Ascending aorta (tissue), 2 donors: ENCODE data around the gene CHI3L1. TPM values are rescaled to one million over a fixed set of nuclear protein-coding genes. Genes with fewer than 3 reads are reported as not detected.

Experiments
- DNase-seq, 2 donors: peaks; one replicate each; pipeline ENCODE4 v3.0.0-alpha.2; 2019; ENCODE audit warnings: low spot score in 2 of 2
- H3K27ac ChIP-seq, 2 donors: fragments of 200-600 bp; sonication (generic); one replicate each; pipeline ENCODE4 v1.5.1; 2016 to 2017; ENCODE audit warnings: mild to moderate bottlenecking in 1 of 2
- H3K27me3 ChIP-seq: fragments of 200-600 bp; sonication (generic); one replicate; pipeline ENCODE4 v1.5.1; 2017
- H3K36me3 ChIP-seq, 2 donors: fragments of 200-600 bp; sonication (generic); one replicate each; pipeline ENCODE4 v1.5.1; 2016
- H3K4me1 ChIP-seq, 2 donors: fragments of 200-600 bp; sonication (generic); one replicate each; pipeline ENCODE4 v1.5.1; 2016 to 2017; ENCODE audit warnings: mild to moderate bottlenecking in 1 of 2
- H3K4me3 ChIP-seq, 2 donors: fragments of 200-600 bp; sonication (generic); one replicate each; pipeline ENCODE4 v1.5.1; 2016 to 2017; ENCODE audit warnings: mild to moderate bottlenecking in 1 of 2
- H3K9me3 ChIP-seq, 2 donors: fragments of 200-600 bp; sonication (generic); one replicate each; pipeline ENCODE4 v1.5.1; 2016
- intact Hi-C: fragments of 100-400 bp; cut with DNase I; formaldehyde crosslinking; loops from one replicate; pipeline ENCODE4 v1.15.1; 2023
- total RNA-seq: library from RNA; depleted of rRNA; stranded (reverse); fragments of >200 nt; gene quantifications from one replicate; pipeline ENCODE4 v1.1.0, GENCODE V29; 2016
- TF ChIP-seq, protein P1 (sequence below), 3 experiments: fragments of 200-600 bp in 2 of 3; fragments of 450-650 bp in 1 of 3; sonication (generic) in 2 of 3; IDR thresholded peaks; one replicate each; pipeline ENCODE4 v1.5.1; 2016 to 2019; ENCODE audit warnings: antibody characterized with exemption in 3 of 3, mild to moderate bottlenecking in 1 of 3, moderate library complexity in 1 of 3

CHI3L1 gene
- total RNA-seq, 1 donor from 2014 or later, result 73.8 TPM

DNA sequence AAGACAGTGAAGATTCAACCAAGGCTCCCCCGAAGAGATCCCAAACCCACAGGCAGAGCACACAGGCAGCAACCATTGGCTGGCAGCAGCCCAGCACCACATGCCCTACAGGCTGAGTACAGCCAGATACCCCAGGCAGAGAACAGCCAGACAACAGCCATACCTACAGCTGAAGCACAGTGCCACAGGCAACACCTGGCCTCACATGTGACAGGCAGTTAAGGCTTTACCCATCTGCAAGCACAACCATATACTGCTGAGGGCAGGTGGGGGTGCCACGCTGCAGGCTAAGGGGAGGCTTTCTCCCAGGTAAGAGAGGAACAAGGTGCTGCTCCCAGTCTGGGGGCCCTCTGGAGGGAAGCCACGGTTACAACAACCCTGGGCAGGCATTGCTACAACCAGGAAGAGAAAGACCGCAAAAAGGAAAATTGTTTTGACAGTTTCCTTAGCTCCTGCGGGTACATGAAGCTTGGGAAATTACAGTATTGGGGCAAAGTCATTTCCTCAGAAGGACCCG lies 30.7 kb upstream of the CHI3L1 start:
- no peaks in the 10 kb centered on the region for H3K4me1 ChIP-seq
- intact Hi-C loops, result no loop called here
- H3K36me3 ChIP-seq, result no peaks in the 10 kb centered on the region
- no peak for DNase-seq
- no peaks in the 10 kb centered on the region for H3K27me3 ChIP-seq
- H3K4me3 ChIP-seq, result no peak overlapping the region
- no peaks in the 10 kb centered on the region for H3K9me3 ChIP-seq
- no peak overlapping the region for H3K27ac ChIP-seq
- TF ChIP-seq, protein P1, sequence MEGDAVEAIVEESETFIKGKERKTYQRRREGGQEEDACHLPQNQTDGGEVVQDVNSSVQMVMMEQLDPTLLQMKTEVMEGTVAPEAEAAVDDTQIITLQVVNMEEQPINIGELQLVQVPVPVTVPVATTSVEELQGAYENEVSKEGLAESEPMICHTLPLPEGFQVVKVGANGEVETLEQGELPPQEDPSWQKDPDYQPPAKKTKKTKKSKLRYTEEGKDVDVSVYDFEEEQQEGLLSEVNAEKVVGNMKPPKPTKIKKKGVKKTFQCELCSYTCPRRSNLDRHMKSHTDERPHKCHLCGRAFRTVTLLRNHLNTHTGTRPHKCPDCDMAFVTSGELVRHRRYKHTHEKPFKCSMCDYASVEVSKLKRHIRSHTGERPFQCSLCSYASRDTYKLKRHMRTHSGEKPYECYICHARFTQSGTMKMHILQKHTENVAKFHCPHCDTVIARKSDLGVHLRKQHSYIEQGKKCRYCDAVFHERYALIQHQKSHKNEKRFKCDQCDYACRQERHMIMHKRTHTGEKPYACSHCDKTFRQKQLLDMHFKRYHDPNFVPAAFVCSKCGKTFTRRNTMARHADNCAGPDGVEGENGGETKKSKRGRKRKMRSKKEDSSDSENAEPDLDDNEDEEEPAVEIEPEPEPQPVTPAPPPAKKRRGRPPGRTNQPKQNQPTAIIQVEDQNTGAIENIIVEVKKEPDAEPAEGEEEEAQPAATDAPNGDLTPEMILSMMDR (IDR thresholded peaks at IDR 0.05), result no peak

- TF ChIP-seq, protein P1 (IDR thresholded peaks at IDR 0.05), result peak; percentile 75 to 88 (median 76)
- Histone ChIP-seq H3K27me3 (no peaks in the 10 kb centered on the region), H3K4me3 (no peak overlapping the region), H3K27ac (no peak overlapping the region), H3K36me3 (no peaks in the 10 kb centered on the region), H3K9me3 (no peaks in the 10 kb centered on the region), H3K4me1 (no peaks in the 10 kb centered on the region)
- peak in 1 of 2 donors; percentile 74 for DNase-seq
- intact Hi-C loops, result loop anchor here (1.0 kb wide), 2 partner anchors 98 to 177 kb away; no protein-coding TSS in a partner anchor
Measured at GRCh38 chr1:203216274-203217138, 30.0 kb upstream of the CHI3L1 start.

DNA sequence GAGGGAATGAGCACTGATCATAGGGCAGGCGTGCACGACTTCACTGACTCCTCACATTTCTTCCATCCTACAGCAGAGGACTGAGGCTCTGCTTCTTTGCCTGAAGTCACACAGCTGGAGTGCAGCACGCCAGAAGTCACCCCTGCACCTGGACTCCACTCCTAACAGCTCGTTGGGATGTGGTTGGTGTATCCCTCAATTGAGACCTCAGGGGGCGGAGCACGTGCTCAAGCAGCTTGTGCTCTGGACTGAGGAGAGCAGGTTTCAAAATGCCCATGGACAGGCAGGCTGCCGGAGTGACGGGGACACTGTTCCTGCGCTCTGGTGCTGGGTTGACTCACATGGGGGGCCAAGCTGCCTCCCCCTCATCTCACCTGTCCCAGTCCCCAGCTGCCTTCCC lies 29.1 kb upstream of the CHI3L1 start:
- no peaks in the 10 kb centered on the region for H3K36me3 ChIP-seq
- no peaks in the 10 kb centered on the region for H3K4me1 ChIP-seq
- TF ChIP-seq, protein P1 (IDR thresholded peaks at IDR 0.05), result no peak
- no peak overlapping the region for H3K27ac ChIP-seq
- intact Hi-C loops, result no loop called here
- DNase-seq, result no peak
- H3K27me3 ChIP-seq, result no peaks in the 10 kb centered on the region
- no peaks in the 10 kb centered on the region for H3K9me3 ChIP-seq
- H3K4me3 ChIP-seq, result no peak overlapping the region

DNA sequence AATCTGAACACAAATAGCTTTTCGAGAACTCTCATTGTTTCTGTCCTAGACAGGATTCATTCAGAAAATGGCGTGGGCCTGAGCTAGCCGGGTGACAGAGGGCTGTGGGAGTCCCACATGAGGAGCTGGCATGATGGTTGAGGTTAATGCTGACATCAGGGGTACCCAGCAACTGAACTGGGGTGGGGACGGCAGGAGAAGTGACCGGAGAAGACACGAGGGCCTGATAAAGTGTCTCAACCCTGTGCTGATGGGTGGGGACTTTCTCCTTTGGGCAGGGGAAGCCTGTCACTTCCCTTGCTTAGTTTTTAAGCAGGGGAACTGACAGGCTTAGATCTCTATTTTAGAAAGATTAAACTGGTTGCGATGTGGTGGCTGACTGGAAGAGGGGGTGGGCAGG lies 28.4 kb upstream of the CHI3L1 start:
- Histone ChIP-seq H3K4me1 (no peaks in the 10 kb centered on the region), H3K9me3 (no peaks in the 10 kb centered on the region), H3K4me3 (no peak overlapping the region), H3K27me3 (no peaks in the 10 kb centered on the region), H3K36me3 (no peaks in the 10 kb centered on the region), H3K27ac (no peak overlapping the region)
- DNase-seq, result no peak
- TF ChIP-seq, protein P1 (IDR thresholded peaks at IDR 0.05), result no peak
- intact Hi-C loops, result no loop called here

- no peaks in the 10 kb centered on the region for H3K36me3 ChIP-seq
- H3K4me3 ChIP-seq, result no peak overlapping the region
- no peak overlapping the region for H3K27ac ChIP-seq
- H3K27me3 ChIP-seq, result no peaks in the 10 kb centered on the region
- no peaks in the 10 kb centered on the region for H3K9me3 ChIP-seq
- TF ChIP-seq, protein P1 (IDR thresholded peaks at IDR 0.05), result no peak
- H3K4me1 ChIP-seq, result no peaks in the 10 kb centered on the region
- peak in 1 of 2 donors; percentile 30 for DNase-seq
- intact Hi-C loops, result no loop called here
Measured at GRCh38 chr1:203213126-203213525, 26.6 kb upstream of the CHI3L1 start.
